Cardiac fibroblast (primary cell): ENCODE measurements around the gene CAMP.

Experiments
- DNase-seq, 2 donors: peaks; one replicate each; pipeline versions ENCODE4 v3.0.0 to v3.0.0-alpha.2; 2010; ENCODE audit warnings: low read depth in 2 of 2
- H3K4me3 ChIP-seq, 2 donors: replicated peaks in 1 of 2; 1 replicate in 1 of 2; 2 replicates in 1 of 2; pipeline ENCODE4 v1.5.1; 2011; ENCODE audit warnings: low read depth in 2 of 2, low read length in 2 of 2, mild to moderate bottlenecking in 2 of 2, moderate library complexity in 1 of 2
- TF ChIP-seq, protein P1 (sequence below): IDR thresholded peaks from one replicate; pipeline ENCODE4 v1.5.1; 2011; ENCODE audit warnings: low read depth, mild to moderate bottlenecking, low read length, inconsistent platforms

CAMP gene

DNA sequence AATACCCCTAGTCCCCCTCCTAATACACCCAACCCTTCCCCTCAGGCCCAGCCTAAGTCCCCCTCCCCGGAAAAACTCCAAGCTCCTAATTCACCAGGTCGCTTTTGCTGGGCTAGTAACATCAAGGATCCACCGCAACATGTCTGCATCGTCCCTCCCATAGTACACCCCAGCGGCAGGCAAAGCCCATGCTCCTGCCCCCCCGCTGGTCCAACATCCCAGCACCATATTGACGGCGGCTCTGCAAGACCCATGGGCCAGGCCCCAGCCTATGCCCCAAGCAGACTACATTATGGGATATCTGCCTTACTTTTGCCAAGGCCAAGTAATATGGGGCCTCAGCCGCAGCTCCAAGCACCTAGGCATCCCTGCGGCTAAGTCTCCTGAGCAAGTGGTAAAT is 51.2 kb downstream of the CAMP start:
- TF ChIP-seq, protein P1, sequence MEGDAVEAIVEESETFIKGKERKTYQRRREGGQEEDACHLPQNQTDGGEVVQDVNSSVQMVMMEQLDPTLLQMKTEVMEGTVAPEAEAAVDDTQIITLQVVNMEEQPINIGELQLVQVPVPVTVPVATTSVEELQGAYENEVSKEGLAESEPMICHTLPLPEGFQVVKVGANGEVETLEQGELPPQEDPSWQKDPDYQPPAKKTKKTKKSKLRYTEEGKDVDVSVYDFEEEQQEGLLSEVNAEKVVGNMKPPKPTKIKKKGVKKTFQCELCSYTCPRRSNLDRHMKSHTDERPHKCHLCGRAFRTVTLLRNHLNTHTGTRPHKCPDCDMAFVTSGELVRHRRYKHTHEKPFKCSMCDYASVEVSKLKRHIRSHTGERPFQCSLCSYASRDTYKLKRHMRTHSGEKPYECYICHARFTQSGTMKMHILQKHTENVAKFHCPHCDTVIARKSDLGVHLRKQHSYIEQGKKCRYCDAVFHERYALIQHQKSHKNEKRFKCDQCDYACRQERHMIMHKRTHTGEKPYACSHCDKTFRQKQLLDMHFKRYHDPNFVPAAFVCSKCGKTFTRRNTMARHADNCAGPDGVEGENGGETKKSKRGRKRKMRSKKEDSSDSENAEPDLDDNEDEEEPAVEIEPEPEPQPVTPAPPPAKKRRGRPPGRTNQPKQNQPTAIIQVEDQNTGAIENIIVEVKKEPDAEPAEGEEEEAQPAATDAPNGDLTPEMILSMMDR: no peak
- H3K4me3 ChIP-seq: no peak overlapping the region
- no peak for DNase-seq
